Activated B cell treated with CpG ODN at 0.5 μM for 24 hours (primary cell): ENCODE results near the gene RABGAP1L. TPM values are rescaled to one million over a fixed set of nuclear protein-coding genes. Genes with fewer than 3 reads are reported as not detected.
"Not testable (repeated sequence)": the region's sequence is repeated elsewhere in the genome, so short reads cannot be mapped to it uniquely, and the experiment has no call there.

Experiments used
- ATAC-seq: fragments of 200-7000 bp; cut with Tn5 transposase; one replicate; pipeline ENCODE4 v1.10.0; 2021; ENCODE audit warnings: low read depth, mild to moderate bottlenecking, moderate library complexity
- CTCF ChIA-PET: fragments of 350-600 bp; sonication (Branson Sonifier 250); formaldehyde crosslinking; loops from one replicate; lab custom pipeline; 2021; ENCODE audit warnings: antibody characterized with exemption; lab: Charles Lee
- POLR2A ChIA-PET: fragments of 350-600 bp; sonication (Branson Sonifier 250); formaldehyde crosslinking; loops from one replicate; lab custom pipeline; 2021; ENCODE audit warnings: antibody characterized with exemption; lab: Charles Lee
- DNase-seq: peaks from one replicate; pipeline ENCODE4 v3.0.0; 2022
- H3K27ac Mint-ChIP-seq: one replicate; pipeline ENCODE4 v1.8.0; 2020; ENCODE audit warnings: mixed read lengths
- H3K27me3 Mint-ChIP-seq: one replicate; pipeline ENCODE4 v1.8.0; 2021; ENCODE audit warnings: mixed read lengths
- H3K36me3 Mint-ChIP-seq: one replicate; pipeline ENCODE4 v1.8.0; 2021; ENCODE audit warnings: low read depth, mixed read lengths
- H3K4me1 Mint-ChIP-seq: one replicate; pipeline ENCODE4 v1.8.0; 2021; ENCODE audit warnings: mixed read lengths
- H3K4me3 Mint-ChIP-seq: one replicate; pipeline ENCODE4 v1.8.0; 2020; ENCODE audit warnings: mild to moderate bottlenecking, mixed read lengths
- H3K9me3 Mint-ChIP-seq: one replicate; pipeline ENCODE4 v1.8.0; 2020; ENCODE audit warnings: mixed read lengths
- CTCF ChIP-seq: fragments of 200-600 bp; IDR thresholded peaks from one replicate; pipeline ENCODE4 v1.8.0; 2022; ENCODE audit warnings: antibody characterized with exemption, mild to moderate bottlenecking
- intact Hi-C: fragments of 100-400 bp; cut with micrococcal nuclease; formaldehyde crosslinking; loops from one replicate; pipeline ENCODE4 v1.15.1; 2024
- total RNA-seq: library from RNA; stranded (reverse); gene quantifications from 2 replicates; pipeline ENCODE4 v1.2.3, GENCODE V29; 2022

Gene RABGAP1L
- total RNA-seq, 1 donor from 2014 or later: 126 TPM

GRCh38 chr1:174469687-174470086 is 310.4 kb downstream of the RABGAP1L start:
- ATAC-seq: no peak
- Mint-ChIP-seq H3K36me3 (peaks cover 18% of the 10 kb centered on the region), H3K27ac (no peak overlapping the region), H3K9me3 (no peaks in the 10 kb centered on the region), H3K27me3 (no peaks in the 10 kb centered on the region), H3K4me3 (no peak overlapping the region), H3K4me1 (no peaks in the 10 kb centered on the region)
- ChIA-PET CTCF (no interaction called here), POLR2A (no interaction called here)
- no peak for DNase-seq
- TF ChIP-seq CTCF: no peak
- intact Hi-C loops: no loop called here

- Mint-ChIP-seq H3K36me3 (no peaks in the 10 kb centered on the region), H3K9me3 (no peaks in the 10 kb centered on the region), H3K27ac (no peak overlapping the region), H3K27me3 (no peaks in the 10 kb centered on the region), H3K4me1 (peaks cover 2% of the 10 kb centered on the region), H3K4me3 (no peak overlapping the region)
- ATAC-seq: no peak
- intact Hi-C loops: no loop called here
- TF ChIP-seq CTCF: no peak
- ChIA-PET POLR2A (no interaction called here), CTCF (no interaction called here)
- DNase-seq: no peak
Measured at GRCh38 chr1:174479281-174479680, 320.0 kb downstream of the RABGAP1L start.

- no peak for DNase-seq
- no peak overlapping the region for H3K4me3 Mint-ChIP-seq
- H3K27ac Mint-ChIP-seq: no peak overlapping the region
- no peaks in the 10 kb centered on the region for H3K27me3 Mint-ChIP-seq
- POLR2A ChIA-PET: no interaction called here
- no peak for TF ChIP-seq CTCF
- no peak for ATAC-seq
- peaks cover 3% of the 10 kb centered on the region for H3K4me1 Mint-ChIP-seq
- H3K9me3 Mint-ChIP-seq: no peaks in the 10 kb centered on the region
- intact Hi-C loops: no loop called here
- peaks cover 2% of the 10 kb centered on the region for H3K36me3 Mint-ChIP-seq
- CTCF ChIA-PET: interaction anchor here (0.6 kb wide), 1 partner anchor 9 kb away, joined by 3 read pairs; no protein-coding TSS in a partner anchor
Measured at GRCh38 chr1:174480324-174480723, 321.0 kb downstream of the RABGAP1L start.

GRCh38 chr1:174491606-174492005 is 332.3 kb downstream of the RABGAP1L start:
- Mint-ChIP-seq H3K27me3 (no peaks in the 10 kb centered on the region), H3K36me3 (peaks cover 26% of the 10 kb centered on the region), H3K27ac (no peak overlapping the region), H3K9me3 (peaks cover 6% of the 10 kb centered on the region), H3K4me1 (peaks cover 2% of the 10 kb centered on the region), H3K4me3 (no peak overlapping the region)
- intact Hi-C loops: no loop called here
- POLR2A ChIA-PET: no interaction called here
- CTCF ChIA-PET: no interaction called here
- DNase-seq: no peak
- no peak for TF ChIP-seq CTCF
- no peak for ATAC-seq

- ChIA-PET CTCF (interaction anchor here (0.9 kb wide), 1 partner anchor 235 kb away, joined by 3 read pairs; no protein-coding TSS in a partner anchor), POLR2A (no interaction called here)
- no peak overlapping the region for H3K4me3 Mint-ChIP-seq
- no peak overlapping the region for H3K27ac Mint-ChIP-seq
- peaks cover 3% of the 10 kb centered on the region for H3K36me3 Mint-ChIP-seq
- no peaks in the 10 kb centered on the region for H3K27me3 Mint-ChIP-seq
- H3K4me1 Mint-ChIP-seq: peaks cover 5% of the 10 kb centered on the region
- no peaks in the 10 kb centered on the region for H3K9me3 Mint-ChIP-seq
- ATAC-seq: no peak
- no peak for DNase-seq
- intact Hi-C loops: no loop called here
- no peak for TF ChIP-seq CTCF
Measured at GRCh38 chr1:174497478-174497877, 338.2 kb downstream of the RABGAP1L start.

- ATAC-seq, H3K27me3 Mint-ChIP-seq, H3K27ac Mint-ChIP-seq, POLR2A ChIA-PET, H3K9me3 Mint-ChIP-seq, H3K4me3 Mint-ChIP-seq, DNase-seq, H3K4me1 Mint-ChIP-seq, intact Hi-C loops, CTCF ChIA-PET: not testable (repeated sequence)
- H3K36me3 Mint-ChIP-seq: peaks cover 19% of the 10 kb centered on the region
Measured at GRCh38 chr1:174516755-174517154, 357.4 kb downstream of the RABGAP1L start.
